Measurements from ENCODE around the gene SLC4A1AP. TPM values are rescaled to one million over a fixed set of nuclear protein-coding genes. Genes with fewer than 3 reads are reported as not detected.

The SLC4A1AP gene
- polyA plus RNA-seq, 10 donors, result 21.6 to 30.0 (median 24.0) TPM

DNA sequence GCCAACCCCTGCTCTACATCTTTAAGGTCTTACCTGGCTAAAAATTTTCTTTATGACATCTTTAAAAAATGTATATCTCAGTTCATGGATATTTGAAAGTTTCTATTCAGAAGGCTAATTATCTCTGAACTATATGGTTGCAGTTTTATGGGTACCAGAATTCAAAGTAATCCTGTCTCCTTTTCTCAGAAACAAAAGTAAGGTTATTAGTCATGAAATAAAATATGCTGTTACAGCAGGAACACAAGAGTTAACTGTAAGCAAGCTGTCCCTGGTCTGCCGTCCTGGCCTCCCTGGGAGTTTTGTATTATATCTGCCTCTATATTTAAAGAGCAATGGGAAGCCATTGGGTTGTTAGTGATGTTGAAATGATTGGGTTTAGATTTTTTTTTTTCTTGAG is 34.0 kb downstream of the SLC4A1AP start:
- DNase-seq, result no peak

GRCh38 chr2:27701676-27702075 is 38.0 kb downstream of the SLC4A1AP start:
- DNase-seq, result peak in 2 of 3 donors; percentile 50 to 53

GRCh38 chr2:27702302-27702701 is 38.6 kb downstream of the SLC4A1AP start:
- DNase-seq, result no peak

GRCh38 chr2:27703638-27704341 is 40.1 kb downstream of the SLC4A1AP start:
- DNase-seq, result peak; percentile 86 to 91 (median 90)

GRCh38 chr2:27704342-27704876 is 40.7 kb downstream of the SLC4A1AP start:
- no peak for DNase-seq

DNA sequence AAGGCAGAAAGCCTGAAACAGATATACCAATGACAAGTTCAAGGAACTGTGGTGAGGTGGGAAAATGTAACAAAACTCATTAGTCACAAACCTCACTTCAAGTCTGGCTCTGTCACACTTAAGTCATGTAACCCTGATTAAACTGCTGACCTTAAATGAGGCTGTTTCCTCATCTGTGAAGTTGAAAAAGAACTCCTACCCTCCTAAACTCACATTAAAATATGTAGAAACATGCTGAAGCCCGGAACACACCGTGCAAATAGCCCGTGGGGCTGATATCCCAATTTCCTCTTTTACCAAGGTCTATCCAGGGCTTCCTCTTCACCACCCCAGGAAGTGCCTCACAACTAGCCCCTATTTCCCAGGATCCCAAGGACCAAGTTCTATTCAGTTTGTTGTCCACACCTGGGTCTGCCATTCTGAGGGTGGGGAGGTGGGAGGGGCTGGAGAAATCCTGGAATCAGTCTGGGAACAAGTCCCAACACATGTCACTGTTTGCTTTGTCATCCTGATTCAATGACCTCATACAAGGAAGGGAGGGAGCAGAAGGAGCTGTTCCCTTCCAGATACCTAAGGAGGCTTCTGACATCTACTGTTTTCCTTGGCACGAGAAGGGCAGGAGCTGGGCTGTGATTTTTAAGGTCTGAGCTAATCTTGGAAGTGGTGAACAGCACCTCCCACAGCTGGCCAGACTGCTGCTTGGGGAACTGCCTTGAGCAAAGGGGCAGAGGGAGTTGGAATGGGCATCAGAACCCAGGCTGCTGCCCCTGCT is 42.3 kb downstream of the SLC4A1AP start:
- peak in 2 of 3 donors; percentile 50 to 92 for DNase-seq

DNA sequence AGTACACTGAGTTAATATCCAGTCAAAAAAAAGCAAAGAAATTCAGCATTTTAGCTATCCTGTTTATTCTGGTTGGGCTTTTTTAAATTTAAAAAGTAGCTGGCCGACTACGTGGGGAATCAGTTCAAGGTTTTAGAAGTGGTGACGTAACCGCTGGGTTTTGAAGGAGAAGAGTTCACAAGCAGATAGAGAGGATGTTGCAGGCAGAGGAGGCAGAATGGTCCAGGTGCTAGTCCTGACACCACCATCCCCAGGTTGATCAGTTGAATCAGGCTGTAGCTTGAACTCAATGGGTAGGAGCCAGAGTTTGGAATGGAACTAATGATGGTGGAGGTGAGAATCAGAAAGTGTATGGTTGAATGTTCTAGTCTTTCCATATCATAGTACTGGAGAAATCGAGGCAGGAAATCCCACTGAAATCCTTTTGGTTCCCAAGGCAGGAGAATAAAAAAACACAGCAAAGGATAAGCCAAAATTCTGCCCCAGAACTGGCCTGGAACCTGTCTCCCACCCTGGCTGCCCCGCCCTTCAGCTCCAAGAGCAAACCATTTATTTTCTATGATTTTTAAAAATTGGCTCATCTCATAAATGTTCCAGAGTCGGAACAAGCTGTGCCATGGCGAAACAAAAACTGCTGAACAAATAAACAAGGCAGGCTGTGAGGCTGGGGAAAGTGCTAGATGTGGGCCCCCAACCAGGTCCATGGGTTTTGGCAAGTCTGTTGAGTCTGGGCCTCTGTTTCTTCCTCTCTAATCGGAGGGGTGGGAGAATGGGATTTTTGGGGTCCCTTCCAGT is 44.0 kb downstream of the SLC4A1AP start:
- DNase-seq, result no peak

DNA sequence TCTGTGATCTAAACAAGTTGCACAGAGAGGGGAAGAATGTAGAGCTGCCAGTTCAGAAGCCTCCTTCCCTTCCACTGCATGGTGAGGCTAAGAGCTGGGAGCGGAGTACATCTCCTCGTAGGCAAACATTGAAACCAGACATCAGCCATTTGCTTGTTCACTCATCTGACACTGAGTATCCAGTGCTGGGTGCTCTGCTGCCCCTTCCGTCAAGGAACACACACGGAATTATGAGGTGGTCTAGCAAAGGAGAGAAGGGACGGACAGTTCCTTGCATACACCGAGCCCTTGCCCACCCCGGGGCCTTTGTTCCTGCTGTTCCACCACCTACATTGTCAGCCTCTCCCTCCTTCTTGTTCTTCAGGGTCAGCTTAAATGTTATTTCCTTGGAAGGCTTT is 44.6 kb downstream of the SLC4A1AP start:
- DNase-seq, result no peak

- DNase-seq, result no peak
Measured at GRCh38 chr2:27708666-27709065, 45.0 kb downstream of the SLC4A1AP start.

DNA sequence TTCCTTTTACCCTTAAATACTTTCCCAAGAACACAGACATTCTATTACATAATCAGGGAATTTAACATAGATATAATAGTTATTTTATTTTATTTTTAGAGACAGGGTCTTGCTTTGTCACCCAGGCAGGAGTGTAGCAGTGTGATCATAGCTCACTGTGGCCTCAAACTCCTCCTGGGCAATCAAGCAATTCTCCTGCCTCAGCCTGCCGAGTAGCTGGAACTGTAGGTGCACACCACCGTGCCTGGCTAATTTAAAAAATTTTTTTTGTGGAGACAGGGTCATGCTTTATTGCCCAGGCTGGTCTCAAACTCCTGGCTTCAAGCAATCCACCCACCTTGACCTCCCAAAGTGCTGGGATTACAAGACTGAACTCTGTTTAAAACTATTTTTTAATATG is 45.6 kb downstream of the SLC4A1AP start:
- no peak for DNase-seq

DNA sequence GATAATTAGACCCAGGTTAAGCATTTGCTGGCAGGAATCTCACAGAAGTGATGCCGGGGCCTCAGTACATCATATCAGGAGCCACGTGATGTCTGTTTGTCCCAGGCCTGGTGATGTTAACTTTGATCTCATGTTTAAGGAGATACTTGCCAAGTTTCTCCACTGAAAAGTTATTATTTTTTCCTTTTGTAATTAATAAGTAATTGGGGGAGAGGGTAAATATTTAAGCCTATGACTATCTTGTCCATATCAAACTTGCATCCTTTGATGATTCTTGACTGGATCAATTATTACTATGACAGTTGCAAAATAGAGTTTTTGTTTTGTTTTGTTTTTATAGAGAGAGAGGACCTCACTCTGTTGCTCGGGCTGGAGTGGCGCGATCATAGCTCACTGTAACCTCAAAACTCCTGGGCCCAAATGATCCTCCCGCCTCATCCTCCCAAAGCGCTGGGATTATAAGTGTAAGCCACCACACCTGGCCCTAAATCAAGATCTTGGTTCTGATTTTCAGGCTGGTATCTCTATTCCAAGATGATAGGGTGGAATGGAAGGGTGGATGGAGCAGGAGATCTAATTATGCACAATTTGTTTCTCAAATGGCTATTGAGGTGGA is 46.4 kb downstream of the SLC4A1AP start:
- DNase-seq, result no peak

DNA sequence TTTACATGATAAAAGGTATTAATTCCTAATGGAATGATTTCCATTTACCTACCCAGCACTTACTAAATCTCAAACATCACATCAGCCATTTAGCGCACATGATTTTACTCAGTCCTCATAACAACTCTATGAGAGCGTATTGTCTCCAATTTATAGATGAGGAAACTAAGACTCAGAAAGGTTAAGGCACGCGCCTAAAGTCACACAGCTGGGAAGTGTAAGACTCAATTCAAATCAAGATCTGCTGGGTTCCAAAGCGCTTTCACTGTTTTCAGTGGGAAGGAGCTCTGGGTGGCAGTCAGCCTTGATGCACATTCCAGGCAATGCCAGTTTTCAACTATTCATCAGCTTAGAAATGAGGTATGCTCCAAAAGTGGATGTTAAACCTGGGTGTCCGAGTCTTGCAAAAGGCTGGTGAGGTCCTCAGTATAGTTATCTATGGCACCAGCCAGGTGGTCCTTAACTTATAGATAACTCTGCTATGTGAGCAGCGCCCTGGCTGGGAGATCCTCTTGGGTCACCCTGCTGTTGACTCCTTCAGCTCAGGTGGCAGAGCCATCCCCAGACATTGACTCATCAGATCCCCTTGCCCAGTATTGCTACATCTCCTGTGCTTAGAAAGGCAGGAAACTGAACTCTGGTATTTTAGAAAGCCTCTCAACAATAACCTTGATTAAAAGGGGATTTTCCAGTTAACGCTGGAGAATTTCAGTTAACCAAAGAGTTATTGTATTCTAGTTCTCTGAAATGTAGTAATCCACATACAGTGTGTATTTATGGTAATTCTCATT is 47.1 kb downstream of the SLC4A1AP start:
- DNase-seq, result no peak

- DNase-seq, result no peak
Measured at GRCh38 chr2:27711804-27712203, 48.1 kb downstream of the SLC4A1AP start.

GRCh38 chr2:27712522-27712921 is 48.8 kb downstream of the SLC4A1AP start:
- DNase-seq, result no peak

DNA sequence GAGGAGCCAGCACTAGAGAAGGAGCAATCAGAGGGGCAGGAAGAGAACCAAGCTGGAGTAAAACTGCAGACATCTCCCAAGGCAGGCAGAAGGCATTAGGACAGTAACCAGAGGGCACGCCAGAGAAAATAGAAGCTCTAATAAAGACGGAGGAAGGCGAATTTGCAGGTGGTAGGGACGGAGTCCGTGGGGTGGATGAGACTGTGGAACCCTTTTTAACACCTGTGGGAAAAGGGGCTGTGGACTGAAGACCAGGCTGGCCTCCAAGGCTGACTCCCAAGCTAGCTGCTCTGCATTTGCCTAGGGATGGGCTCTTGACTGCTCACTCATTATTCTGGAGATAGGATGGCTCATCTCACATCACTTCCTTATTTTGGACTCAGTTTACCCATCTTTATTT is 49.5 kb downstream of the SLC4A1AP start:
- no peak for DNase-seq

- DNase-seq, result no peak
Measured at GRCh38 chr2:27714053-27714452, 50.4 kb downstream of the SLC4A1AP start.

DNA sequence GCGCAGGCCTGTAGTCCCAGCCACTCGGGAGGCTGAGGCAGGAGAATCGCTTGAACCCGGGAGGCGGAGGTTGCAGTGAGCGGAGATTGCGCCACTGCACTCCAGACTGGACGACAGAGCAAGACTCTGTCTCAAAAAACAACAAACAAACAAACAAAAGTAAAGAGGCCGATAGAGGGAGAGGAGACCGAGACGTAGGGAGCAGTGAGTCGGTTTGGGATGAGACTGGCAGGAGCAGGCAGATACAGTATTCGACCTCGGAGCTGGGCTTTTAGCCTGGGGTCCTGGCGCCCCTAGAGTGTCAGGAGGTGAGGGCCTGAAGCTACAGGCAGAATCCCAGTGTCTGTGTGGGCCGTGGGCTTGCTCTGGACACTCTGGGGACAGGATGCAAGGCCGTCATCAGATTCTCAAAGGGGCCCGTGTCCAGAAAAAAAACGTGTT is 51.2 kb downstream of the SLC4A1AP start:
- DNase-seq, result no peak

GRCh38 chr2:27715318-27716210 is 51.9 kb downstream of the SLC4A1AP start:
- DNase-seq, result peak; percentile 65 to 83 (median 75)

DNA sequence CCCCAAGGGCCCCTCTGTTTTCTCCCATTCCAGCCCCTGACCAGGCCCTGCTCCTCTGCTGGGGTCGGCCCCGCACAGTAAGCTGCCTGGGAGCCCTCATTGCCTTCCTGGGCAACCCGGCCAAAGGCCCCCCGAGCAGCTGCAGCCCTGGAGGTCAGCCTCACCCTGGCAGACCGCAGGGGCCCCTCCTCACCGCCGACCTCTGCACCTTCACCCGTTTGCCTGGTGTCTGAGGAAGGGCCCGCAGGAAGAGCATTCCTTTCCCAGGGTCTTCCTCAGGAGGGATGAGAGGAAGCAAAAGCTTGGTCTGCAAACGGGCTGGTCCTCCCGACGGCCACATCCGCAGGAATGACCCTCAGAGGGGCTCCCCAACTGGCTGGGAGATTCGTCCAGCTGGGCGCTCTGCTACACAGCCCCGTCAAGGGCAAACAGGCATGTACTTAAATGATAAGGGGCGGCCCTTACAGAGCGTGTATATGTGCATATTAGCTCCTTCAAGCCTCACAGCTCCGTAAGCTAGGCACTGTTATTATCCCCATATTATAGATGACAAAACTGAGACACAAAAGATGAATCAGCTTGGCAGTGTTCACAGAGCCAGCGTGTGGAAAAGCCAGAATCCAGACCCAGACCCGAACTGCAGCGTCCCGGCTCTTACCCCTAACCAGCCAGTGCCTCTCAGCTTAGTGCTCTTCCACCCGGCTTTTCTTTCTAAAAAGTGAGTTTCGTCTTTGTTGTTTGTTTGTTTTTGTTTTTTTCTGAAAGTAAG is 52.8 kb downstream of the SLC4A1AP start:
- DNase-seq, result no peak

Data from muscle of back (tissue), 11 donors.